ENCODE measurements around the gene RASSF4. TPM values are rescaled to one million over a fixed set of nuclear protein-coding genes. Genes with fewer than 3 reads are reported as not detected.

Gene RASSF4
- total RNA-seq, 1 donor from 2014 or later: 21.2 TPM

DNA sequence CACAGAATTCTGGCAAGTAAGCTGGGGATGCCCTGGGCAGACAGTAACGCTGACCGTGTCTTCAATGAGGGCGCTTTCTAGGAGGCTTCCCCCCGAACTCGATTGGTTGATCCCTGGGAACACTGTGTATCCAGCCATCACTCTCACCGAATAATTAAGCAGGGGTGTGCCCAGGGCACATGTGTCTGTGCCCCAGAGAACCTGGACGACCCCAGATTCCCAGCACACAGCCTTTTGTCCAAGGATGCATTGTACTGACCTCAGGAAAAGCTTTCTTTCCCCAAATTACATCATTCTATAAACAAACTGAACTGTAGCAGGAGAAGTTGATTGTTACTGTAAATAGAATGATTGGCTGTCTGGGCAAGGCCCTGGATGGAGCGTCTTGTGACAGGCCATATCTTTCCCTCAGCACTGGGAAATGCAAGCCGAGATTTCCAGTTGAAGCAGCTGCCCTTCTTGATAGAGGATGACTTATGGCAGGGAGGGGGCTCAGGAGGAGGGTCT is 25.6 kb downstream of the RASSF4 start:
- Mint-ChIP-seq H3K4me1 (ENCODE audit: low read depth) (peaks cover 38% of the 10 kb centered on the region), H3K27ac (peak overlapping the region; percentile 39), H3K4me3 (ENCODE audit: low read depth) (no peak overlapping the region), H3K36me3 (ENCODE audit: insufficient read depth) (peaks cover 3% of the 10 kb centered on the region), H3K9me3 (ENCODE audit: low read depth) (no peaks in the 10 kb centered on the region), H3K27me3 (no peaks in the 10 kb centered on the region)
- TF ChIP-seq, protein P1, sequence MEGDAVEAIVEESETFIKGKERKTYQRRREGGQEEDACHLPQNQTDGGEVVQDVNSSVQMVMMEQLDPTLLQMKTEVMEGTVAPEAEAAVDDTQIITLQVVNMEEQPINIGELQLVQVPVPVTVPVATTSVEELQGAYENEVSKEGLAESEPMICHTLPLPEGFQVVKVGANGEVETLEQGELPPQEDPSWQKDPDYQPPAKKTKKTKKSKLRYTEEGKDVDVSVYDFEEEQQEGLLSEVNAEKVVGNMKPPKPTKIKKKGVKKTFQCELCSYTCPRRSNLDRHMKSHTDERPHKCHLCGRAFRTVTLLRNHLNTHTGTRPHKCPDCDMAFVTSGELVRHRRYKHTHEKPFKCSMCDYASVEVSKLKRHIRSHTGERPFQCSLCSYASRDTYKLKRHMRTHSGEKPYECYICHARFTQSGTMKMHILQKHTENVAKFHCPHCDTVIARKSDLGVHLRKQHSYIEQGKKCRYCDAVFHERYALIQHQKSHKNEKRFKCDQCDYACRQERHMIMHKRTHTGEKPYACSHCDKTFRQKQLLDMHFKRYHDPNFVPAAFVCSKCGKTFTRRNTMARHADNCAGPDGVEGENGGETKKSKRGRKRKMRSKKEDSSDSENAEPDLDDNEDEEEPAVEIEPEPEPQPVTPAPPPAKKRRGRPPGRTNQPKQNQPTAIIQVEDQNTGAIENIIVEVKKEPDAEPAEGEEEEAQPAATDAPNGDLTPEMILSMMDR (IDR thresholded peaks at IDR 0.05; ENCODE audit: unreplicated experiment): no peak
- no peak for DNase-seq (ENCODE audit: low spot score, unreplicated experiment)

DNA sequence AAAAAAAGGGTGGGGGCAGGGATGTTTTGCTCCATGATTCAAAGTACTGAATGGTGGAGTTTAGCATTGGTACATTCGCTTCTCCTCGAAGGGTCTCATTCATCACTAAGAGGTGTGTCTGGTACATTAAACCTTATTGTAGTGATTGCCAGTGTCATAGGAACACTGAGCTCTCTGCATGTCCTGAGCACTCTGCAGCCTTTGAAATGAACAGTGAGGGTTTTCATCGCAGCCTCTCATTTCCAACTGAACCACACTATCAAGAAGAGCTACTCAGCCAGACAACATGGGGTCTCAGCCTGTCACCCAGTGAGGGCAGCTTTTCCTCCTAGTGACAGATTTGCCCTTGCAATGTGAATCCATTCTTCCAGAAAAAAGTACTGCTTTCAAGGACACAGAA is 26.6 kb downstream of the RASSF4 start:
- TF ChIP-seq, protein P1 (IDR thresholded peaks at IDR 0.05; ENCODE audit: unreplicated experiment): no peak
- no peaks in the 10 kb centered on the region for H3K27me3 Mint-ChIP-seq
- H3K4me3 Mint-ChIP-seq (ENCODE audit: low read depth): no peak overlapping the region
- DNase-seq (ENCODE audit: low spot score, unreplicated experiment): no peak
- peaks cover 36% of the 10 kb centered on the region for H3K4me1 Mint-ChIP-seq (ENCODE audit: low read depth)
- H3K9me3 Mint-ChIP-seq (ENCODE audit: low read depth): no peaks in the 10 kb centered on the region
- peaks cover 3% of the 10 kb centered on the region for H3K36me3 Mint-ChIP-seq (ENCODE audit: insufficient read depth)
- H3K27ac Mint-ChIP-seq: no peak overlapping the region

DNA sequence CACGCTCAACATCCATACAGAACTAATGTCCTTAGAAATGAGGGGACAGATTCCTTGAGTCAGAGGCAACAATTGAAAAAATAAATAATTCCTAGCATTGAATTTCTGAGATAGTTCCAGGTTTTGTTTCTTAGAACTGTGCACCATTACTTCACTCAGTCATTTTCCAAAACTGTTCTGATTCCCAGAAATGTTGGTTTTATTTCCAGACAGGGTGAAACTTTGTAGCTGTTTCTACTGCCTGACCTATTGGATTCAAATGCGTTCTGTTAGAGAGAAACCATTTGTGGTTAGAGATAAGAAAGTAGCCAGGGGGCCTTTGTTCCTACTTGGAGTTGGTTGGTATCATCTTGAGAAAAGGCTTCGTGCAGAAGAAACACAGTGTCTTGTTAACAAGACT is 27.1 kb downstream of the RASSF4 start:
- peaks cover 31% of the 10 kb centered on the region for H3K4me1 Mint-ChIP-seq (ENCODE audit: low read depth)
- H3K4me3 Mint-ChIP-seq (ENCODE audit: low read depth): no peak overlapping the region
- TF ChIP-seq, protein P1 (IDR thresholded peaks at IDR 0.05; ENCODE audit: unreplicated experiment): no peak
- no peaks in the 10 kb centered on the region for H3K9me3 Mint-ChIP-seq (ENCODE audit: low read depth)
- peaks cover 3% of the 10 kb centered on the region for H3K36me3 Mint-ChIP-seq (ENCODE audit: insufficient read depth)
- H3K27me3 Mint-ChIP-seq: no peaks in the 10 kb centered on the region
- no peak for DNase-seq (ENCODE audit: low spot score, unreplicated experiment)
- no peak overlapping the region for H3K27ac Mint-ChIP-seq

DNA sequence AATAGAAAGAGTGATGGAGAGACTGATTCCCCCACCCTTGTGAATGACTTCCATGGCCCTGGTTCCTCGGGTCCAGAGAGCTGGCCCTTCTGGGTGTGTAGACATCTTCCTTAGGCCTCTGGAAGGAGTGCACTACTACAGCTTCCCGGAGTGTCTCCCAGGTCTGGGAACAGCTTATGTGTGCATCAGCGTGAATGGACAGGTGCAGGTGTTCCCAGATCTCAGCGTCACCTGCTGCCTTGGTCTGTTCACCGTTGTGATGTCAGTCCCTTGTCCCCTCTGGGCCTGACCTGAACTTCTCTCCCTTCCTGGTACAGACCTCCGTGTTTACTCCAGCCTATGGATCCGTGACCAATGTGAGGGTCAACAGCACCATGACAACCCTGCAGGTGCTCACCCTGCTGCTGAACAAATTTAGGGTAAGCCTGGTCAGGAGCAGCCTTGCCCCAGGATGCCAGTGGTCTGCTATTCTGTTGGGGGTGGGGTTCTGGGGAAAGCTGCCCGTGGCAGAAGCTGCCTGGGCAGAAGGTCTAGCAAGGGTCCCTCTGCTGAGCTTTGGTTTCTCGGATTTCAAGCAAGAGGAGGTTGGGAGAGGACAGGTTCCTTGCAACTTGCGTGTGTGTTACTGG is 29.5 kb downstream of the RASSF4 start:
- Mint-ChIP-seq H3K9me3 (ENCODE audit: low read depth) (no peaks in the 10 kb centered on the region), H3K27me3 (no peaks in the 10 kb centered on the region), H3K4me3 (ENCODE audit: low read depth) (no peak overlapping the region), H3K27ac (no peak overlapping the region), H3K36me3 (ENCODE audit: insufficient read depth) (peaks cover 2% of the 10 kb centered on the region), H3K4me1 (ENCODE audit: low read depth) (peaks cover 32% of the 10 kb centered on the region)
- DNase-seq (ENCODE audit: low spot score, unreplicated experiment): no peak
- TF ChIP-seq, protein P1 (IDR thresholded peaks at IDR 0.05; ENCODE audit: unreplicated experiment): no peak

DNA sequence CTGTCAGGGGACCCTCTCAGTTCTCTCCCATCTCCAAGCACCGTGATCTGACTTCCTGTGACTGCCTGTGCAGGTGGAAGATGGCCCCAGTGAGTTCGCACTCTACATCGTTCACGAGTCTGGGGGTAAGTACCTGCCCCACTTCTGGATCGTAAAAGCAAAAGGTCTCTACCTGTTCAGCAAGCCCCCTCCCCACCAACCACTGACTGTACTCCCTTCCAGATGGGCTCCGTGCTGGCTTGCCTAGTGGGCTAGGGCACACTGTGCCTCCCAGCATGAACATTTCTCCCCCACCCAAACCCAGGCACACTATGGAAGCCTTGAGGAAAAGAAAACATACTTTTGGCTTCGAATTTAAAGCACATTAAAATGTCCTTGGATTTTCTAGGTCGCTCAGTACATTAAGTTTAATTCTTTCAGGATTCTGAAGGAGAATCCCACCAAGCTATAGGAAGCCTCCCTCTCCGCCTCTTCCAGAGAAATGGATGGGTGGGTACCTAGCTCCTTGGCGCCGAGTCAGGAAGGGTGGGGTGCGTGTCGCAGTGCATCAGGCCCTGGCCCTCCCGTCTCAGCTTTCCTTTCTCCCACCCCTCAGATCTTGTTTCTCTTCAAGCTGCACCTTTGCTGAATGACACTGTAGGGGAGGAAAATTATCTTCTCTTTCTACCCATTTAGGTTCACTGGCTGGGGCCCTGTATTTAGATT is 30.1 kb downstream of the RASSF4 start:
- TF ChIP-seq, protein P1 (IDR thresholded peaks at IDR 0.05; ENCODE audit: unreplicated experiment): no peak
- no peak for DNase-seq (ENCODE audit: low spot score, unreplicated experiment)
- H3K9me3 Mint-ChIP-seq (ENCODE audit: low read depth): no peaks in the 10 kb centered on the region
- H3K36me3 Mint-ChIP-seq (ENCODE audit: insufficient read depth): peaks cover 2% of the 10 kb centered on the region
- H3K27me3 Mint-ChIP-seq: no peaks in the 10 kb centered on the region
- H3K4me1 Mint-ChIP-seq (ENCODE audit: low read depth): peaks cover 32% of the 10 kb centered on the region
- peak overlapping the region; percentile 38 for H3K27ac Mint-ChIP-seq
- H3K4me3 Mint-ChIP-seq (ENCODE audit: low read depth): no peak overlapping the region
